A204.1 (cell line): ENCODE results near the gene KCNN3.

Experiments
- FAIRE-seq: peaks from 2 replicates; lab custom pipeline; 2012; peaks lifted over from hg19 to GRCh38; lab: Jason Lieb, UNC

Gene KCNN3

DNA sequence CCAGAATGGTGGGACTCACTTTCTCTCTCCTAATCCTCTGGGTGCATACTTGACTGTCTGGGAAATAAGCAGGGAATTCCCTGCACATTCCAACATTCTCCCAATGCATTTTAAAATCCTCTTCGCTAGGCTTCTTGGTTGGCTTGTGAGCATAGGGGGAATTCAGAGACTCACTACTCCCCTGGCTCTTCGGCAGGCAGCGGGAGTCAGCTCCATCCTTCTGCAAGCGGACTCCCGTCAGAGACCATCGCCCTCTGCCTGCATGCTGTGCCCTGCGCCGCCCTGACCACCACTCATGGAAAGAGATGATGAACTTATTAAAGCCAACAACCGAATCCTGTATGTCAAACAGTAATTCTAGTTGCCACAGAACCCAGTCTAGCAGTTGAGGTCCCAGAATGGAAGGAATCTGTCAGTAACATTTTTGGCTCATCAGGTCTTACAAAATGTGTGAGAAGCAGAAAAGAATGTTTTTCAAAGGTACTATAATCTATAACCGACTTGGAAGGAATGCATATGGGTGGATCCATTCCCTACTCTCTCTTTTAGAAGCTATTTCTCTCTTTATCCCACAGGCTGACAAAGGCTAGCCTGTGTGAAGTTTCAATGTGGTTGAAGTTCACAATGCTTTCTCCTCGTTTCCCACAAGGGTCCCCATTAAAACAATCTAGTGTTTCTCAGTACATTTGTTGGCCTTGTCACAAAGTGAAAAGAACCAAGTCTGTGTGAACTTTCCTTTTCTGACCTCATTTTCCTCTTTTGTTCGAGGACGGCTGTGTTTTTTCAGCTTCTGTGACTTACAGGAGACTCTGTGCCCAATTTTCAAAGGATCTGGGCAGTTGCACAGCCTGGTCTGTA is 143.0 kb downstream of the KCNN3 start:
- FAIRE-seq, result no peak

DNA sequence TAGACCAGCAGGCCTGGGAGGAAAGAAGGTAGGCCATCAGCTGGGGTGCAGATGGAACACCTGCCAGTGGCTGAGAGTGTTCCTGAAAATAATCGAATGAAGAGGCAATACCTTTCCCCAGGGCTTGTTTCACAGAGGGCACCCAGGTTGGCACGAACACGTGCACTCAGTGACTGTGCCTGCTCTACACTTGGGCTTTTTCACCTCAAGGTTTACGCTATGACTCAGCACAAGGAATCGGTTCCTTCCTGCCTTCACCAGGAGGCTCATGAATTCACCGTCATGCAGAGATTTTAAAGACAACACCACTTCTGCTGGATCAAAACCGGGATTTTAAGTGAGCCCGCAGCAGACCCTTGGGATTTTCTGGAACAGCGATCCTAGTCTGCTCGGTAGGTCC is 143.6 kb downstream of the KCNN3 start:
- no peak for FAIRE-seq

DNA sequence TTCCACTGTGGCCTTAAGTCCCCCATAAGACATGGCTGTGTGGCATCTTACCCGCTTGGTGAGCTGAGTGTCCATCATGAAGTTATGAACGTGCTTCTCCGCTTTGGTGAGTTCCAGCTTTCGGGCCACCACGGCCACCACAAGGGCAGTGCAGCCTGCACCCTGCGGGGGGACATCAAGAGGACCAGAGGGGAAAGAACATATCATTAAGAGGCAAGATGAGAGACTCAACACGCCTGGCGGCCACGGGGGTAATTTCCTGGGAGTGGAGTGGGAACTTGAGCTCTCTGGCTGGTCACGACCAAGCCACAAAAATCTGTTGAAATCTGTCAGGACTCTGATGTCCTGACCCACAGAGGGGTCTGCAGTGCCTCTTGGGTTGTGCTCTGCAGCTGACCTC is 144.2 kb downstream of the KCNN3 start:
- FAIRE-seq, result no peak

DNA sequence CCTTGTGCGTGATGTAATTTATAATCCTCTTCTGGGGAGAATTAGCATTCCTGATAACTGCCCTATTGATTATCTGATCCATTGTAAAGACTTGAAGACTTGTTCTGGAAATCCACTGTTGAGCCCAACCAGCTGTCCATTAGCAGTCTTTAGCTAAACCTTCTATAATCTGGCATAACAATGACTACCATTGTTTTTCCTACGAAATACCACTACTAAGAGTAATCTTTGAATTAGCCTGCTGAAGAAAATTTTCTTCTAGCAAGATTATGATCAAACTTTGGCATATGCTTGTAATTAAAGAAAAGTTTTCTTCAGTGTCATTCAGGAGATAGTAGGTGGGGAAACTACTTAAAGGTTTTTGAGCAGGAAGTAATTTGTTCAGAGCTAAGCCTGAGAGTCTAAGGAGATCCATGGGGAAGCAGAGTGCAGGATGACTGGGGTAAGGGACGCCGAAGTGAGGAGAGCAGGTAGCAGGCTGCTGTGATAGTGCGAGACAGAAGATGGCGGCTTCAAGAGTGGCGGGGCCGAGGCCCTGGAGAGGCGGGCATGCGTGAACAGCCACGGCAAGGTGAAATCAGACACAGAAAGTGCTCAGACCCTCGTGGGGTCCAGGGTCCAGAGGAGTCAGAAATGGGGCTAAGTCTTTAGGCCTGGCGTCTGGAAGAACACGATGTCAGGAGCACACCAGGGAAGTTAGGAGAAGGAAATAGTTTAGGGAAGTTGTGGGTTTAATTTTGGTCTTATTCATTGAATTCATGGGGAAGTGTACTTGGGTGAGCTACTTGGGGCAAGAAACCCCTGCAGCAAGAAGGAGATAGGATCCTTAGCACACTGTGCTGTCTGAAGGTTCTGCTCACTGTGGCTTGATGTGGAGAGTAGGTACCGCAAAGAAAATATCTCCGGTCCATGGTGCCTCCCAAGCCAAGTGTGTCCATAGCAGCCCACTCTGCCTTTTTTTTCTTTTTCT is 149.5 kb downstream of the KCNN3 start:
- FAIRE-seq, result no peak

DNA sequence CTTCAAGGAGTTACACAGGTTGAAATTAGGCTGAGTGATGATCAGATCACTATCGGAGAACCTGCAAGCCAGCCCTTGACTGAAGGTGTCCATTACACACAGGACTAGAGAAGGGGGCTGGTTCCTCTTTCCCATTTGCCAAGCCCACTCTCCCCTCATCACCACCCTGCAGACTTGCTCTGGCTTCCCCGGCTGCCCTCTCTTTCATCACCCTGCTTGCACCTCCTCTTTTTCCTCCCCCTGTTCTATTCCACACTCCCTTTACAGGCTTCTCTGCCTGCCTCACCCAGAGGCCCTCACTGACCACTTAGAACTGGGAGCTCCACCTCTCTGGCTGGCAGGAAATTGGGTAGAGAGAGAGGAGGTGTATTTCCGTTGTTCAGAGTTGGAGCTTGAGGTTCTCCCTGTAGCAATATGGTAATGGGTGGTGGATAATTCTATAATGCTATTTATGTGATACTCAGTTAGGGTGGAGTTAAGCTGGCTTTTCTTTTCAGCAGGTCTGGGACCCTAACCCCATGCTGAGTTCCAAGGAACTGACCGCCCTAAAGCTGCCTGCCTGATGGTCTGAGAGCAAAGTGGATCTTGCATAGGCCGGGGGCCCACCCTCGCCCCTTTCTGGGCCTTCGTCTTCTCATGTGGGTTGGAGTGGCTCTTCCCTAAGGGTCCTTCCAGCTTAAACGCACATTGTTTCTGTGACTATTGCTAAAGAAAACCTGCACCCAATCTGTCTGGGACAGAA is 150.3 kb downstream of the KCNN3 start:
- FAIRE-seq, result no peak

DNA sequence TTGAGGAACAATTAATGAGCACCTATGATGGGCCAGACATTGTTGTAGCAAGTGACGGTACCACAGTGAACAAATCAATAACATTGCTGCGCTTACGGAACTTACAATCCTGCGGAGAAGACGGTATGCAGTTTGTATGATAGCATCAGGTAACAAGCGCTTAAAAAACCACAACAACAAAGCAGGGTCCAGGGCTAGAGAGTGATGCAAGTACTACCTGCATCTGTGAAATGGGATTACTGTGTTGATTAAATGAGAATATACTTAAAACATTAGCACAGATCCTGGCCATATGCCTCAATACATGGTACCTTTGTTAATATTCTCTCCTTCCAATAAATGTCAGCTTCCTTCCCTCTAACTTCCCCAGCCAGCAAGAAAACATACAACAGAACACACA is 151.5 kb downstream of the KCNN3 start:
- no peak for FAIRE-seq

DNA sequence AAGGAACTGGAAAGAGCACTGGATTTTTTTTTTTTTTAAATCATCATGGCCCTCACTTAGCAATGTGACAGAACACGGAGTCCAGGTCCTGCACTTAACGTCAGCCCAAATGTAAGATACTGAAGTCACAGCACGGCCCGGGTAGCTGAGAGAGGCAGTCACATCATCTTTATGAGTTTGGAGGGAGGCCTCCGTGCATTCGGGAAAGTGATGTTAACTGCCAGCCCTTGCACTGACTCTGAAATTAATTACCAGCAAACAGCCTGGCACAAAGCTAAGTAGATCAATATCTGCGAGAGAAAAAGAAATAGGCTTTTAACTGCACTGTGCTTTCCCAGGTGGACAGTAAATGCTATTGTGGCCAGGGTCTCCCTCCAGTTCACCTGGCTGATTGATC is 152.6 kb downstream of the KCNN3 start:
- FAIRE-seq, result no peak

DNA sequence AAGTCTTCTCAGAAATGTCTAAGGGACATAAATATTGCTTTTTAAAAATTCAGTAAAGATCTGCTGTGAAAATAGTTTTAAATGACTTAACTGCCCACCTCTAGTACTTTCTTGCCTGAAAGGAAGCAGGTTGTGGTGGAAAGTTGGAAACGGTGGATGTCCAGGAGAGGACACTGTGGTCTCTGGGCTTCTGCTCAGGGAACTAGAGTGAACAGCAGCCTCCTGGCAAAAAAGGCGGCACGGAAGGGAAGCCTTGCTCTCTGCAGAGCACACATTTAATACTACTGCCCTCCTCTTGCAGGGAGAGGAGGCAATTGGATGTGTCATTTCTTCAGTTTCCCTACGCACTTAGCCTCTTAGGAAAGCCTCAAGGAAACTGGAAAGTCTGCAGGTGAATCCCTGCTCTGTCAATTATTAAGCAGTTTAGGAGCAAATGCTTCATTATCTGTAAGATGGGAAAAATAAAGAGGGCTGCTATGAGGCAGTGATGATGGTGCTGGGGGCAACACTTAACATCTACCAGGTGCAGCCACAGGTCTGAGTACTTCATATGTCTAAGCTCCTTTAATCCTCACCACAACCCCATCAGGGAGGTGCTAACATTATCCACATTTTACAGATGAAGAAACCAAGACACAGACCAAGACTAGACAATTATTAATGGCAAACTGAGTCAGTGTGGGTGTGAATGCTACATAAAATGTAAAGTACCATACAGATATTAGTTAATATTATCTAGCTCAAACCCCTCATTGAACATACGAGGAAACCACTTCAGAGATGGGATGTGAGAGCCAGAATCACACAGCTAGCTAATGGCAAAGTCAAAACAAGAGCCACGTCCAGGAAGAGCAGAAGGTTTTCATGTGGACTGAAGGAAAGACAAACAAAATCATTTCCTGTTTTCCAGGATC is 153.2 kb downstream of the KCNN3 start:
- FAIRE-seq, result no peak

DNA sequence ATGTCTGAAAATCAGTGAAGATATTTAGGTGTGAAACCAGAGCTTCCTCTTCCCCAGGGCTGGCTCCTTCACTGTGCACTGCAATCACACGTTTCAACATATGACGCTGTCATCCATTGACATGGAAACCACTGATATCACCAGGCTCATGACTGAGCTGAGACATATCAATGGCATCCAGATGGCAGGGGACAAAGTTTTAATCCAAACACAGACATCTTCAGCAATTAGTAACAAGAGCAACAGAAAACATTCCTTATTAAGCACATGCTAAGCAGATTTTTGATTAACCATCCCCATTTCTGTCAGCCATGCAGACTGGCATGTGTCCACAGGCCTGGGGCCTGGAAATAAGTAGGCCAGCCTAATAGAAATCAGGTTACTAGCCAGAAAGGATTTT is 154.1 kb downstream of the KCNN3 start:
- no peak for FAIRE-seq

DNA sequence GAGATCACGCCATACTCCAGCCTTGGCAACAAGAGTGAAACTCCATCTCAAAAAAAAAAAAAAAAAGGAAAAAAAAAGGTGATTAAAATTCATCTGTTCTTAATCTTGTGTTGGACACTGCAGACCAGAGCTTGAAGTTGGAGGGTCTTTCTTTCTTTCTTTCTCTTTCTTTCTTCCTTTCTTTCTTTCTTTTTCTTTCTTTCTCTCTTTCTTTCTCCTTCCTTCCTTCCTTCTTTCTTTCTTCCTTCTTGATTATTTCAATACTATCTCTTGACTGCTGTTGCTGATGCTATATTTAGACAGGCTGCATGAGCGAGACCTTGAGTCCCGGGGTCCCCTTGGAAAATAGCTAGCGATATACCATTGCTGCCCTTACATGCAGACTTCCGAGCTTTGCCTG is 154.7 kb downstream of the KCNN3 start:
- FAIRE-seq, result no peak

DNA sequence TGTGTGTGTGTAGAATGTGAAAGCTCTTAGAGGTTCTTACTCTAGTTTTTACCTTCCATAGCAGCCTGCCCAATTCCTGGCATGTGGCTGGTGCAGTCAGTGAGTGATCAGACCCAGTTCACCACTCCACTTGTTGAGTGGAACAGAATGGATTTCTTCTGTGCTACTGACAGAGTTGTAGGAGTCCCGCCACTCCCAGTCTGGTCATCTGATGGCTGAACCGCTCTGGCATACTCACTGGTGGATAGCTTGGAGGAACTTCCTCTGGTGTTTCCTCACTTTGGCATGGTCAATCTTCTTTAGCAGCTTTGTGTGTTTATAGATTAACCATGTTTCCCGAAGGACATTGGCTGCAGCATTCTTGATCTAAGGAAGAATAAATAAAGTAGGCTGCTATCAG is 155.4 kb downstream of the KCNN3 start:
- FAIRE-seq, result no peak

DNA sequence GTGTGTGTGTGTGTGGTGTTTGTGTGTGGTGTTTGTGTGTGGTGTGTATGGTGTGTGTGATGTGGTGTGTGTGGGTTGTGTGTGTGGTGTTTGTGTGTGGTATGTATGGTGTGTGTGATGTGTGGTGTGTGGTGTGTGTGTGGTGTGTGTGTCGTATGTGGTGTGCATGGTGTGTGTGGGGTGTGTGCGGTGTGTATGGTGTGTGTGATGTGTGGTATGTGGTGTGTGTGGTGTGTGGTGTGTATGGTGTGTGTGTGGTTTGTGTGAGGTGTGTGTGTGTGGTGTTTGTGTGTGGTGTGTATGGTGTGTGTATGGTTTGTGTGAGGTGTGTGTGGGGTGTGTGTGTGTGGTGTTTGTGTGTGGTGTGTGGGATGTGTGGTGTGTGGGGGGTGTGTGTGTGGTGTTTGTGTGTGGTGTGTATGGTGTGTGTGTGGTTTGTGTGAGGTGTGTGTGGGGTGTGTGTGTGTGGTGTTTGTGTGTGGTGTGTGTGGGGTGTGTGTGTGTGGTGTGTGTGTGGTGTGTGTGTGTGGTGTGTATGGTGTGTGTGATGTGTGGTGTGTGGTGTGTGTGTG is 155.9 kb downstream of the KCNN3 start:
- FAIRE-seq, result no peak

DNA sequence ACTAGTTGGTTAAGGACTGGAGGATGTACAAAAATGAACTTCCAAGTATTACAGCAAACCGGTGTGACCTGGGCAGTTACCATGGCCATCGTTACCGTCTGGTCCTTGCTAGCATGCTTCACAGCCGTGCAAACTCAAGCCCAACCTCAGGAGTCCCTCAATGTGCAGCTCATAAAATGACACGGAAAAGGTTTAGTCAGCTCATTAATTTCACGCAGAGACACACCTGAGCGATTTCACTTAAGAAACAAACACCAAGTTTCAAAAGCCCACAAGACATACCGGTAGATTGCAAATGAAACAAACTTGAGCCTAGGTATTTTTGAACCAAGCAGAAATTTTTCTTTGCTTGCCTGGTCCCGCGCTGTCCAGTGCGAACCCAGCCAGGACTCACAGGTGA is 157.1 kb downstream of the KCNN3 start:
- no peak for FAIRE-seq

DNA sequence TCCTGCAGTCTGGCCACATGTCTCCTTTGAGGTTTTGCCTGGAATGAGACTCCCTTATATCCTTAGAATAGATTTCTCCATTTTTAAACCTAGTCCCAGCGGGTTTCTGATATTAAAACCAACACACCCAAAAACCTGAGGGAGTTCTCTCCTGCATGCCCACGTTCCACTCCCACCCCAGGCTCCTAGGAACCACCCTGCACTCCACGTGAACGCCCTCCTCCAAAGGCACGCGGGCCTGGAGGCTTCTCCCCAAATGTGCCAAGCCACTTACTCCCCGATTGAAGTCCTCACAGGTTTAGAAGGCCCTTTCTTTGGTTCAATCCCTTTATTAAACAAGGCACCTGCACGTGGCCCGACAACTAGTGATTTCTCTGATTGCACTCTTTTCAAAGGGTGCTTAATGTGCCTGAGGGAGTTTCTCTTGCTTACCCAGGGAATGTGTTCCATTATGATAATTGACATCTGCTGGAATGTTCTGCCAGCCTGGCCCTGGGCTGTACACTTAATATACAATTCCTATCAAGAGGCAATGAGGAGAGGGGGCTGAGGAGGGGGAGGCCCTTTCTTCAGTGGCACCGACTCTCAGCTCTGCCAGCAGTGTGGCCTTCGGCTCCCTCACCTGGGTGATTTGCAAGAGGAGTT is 157.8 kb downstream of the KCNN3 start:
- no peak for FAIRE-seq

DNA sequence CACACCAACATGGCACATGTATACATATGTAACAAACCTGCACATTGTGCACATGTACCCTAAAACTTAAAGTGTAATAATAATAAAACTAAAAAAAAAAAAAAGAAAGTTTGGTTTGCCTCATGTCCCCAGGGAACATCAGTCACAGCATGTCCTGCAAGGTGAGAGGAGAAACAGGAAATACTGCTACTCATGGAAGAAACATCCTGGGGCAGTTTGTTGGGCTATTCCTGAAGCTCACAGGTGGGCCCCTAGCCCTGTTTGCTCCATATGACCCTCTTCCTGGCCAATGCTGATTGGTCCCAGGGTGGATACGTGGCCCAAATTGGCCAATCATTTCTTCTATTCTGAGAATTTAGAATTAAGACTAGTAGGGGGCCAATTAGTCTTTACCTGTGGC is 158.7 kb downstream of the KCNN3 start:
- FAIRE-seq, result no peak

DNA sequence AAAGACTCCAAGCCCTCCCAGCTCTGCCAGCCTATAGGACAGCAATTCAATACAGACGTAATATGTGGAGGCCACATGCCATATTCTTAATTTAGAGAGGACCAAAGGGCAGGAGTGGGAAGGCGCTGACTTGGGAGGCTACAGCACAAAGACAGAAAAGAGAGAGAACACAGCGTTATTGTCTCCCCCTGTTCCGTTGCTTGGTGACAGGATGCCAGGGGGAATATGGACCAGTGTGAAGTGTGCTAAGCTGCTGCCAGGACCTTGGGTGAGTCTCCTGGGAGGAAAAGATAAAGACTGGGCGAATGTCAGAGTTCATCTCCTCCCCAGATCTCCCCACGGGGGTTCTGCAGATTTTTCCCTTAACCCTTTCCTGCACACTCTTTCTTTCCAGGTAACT is 160.0 kb downstream of the KCNN3 start:
- FAIRE-seq, result no peak

DNA sequence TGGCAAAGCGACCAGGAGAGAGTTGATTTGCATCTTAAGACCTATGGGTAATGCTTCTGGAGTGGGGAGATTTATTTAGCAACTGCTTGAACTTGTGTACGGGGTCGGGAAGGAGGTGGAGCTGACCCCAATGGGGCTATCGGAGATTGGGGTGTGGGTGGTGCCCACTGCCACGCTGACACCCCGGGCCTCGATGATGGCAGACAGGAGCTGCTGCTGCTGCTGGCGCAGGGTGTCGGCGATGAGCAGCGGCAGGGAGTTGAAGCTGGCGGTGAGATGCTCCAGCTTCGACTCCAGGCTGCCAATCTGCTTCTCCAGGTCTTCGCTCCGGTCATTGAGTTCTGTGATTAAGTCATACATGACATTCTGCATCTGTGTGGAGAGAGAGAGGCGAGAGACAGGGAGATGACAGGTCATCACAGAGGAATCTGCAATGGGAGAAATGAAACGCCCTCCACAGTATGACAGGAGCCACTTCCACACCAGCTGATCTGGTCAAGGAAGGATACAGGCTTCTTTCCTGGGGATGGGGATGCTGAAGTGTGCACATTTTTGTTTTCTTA is 162.1 kb downstream of the KCNN3 start:
- no peak for FAIRE-seq

DNA sequence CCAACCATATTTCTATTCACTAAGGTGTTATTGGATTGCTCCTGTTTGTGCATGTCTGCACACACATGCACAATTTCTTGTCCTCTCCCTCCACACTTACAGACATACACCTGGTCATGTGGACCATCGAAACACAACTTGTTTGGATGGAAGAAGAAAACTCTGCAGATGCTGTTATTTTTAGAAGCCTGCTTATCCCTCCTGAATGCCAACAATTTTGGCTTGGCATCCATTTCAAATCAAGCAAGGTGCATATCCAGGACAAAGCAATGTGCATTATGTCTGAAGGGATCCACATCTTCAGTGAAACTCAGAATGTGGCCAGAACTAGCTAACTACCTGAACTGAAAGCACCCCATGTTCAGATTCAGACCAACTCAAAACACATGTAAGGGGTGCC is 163.2 kb downstream of the KCNN3 start:
- FAIRE-seq, result no peak

DNA sequence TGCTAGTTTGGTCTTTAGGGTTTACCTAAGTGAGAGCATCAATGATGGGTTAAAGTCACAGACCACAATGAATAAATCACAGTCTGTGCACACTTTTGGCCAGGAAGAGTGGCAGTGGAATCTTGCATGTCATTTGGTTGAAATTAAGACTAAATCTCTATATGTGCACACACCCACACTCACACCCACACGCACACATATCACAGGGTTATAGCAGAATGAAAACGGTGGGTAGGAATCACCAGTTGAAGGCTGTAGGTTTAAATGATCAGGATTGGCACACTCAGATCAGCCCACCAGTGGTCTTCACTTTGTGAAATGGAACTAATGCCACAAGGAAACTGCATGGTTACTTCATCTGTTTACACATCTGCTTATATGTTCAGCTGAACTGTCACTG is 164.5 kb downstream of the KCNN3 start:
- no peak for FAIRE-seq

DNA sequence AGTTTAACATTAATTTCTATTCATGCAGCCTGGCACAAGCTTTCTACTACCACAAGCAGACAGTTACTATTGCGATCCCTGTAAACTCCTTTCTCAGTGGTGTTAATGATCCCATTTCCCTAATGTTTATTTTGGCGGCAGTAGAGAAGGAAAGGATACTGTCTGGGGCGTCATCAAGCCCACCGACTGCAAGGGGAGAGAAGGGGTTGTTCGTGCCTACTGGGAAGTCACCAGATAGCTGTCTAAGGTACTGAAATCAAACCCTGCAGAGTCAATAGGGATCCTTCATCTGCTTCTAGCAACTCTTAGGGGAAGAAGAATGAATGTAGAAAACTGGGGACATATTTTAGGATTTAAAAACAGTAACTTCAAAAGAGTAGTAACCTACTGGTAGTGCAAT is 166.9 kb downstream of the KCNN3 start:
- FAIRE-seq, result no peak
